CD8-positive, alpha-beta memory T cell (primary cell): ENCODE measurements around the gene SLC17A5. TPM values are rescaled to one million over a fixed set of nuclear protein-coding genes. Genes with fewer than 3 reads are reported as not detected.

Source experiments
- CTCF ChIA-PET: fragments of 350-600 bp; sonication (Branson Sonifier 250); formaldehyde crosslinking; loops from one replicate; lab custom pipeline; 2021; ENCODE audit warnings: antibody characterized with exemption; lab: Charles Lee
- POLR2A ChIA-PET: fragments of 350-600 bp; sonication (Branson Sonifier 250); formaldehyde crosslinking; loops from one replicate; lab custom pipeline; 2021; ENCODE audit warnings: antibody characterized with exemption; lab: Charles Lee
- DNase-seq, 5 donors: peaks; one replicate each; pipeline versions ENCODE4 v3.0.0 to v3.0.0-alpha.2; 2020 to 2022; ENCODE audit warnings: mixed read lengths in 1 of 5
- H3K27ac ChIP-seq: one replicate; pipeline ENCODE4 v1.7.0; 2013; ENCODE audit warnings: low read depth, mild to moderate bottlenecking, low read length, moderate library complexity
- H3K27me3 ChIP-seq: 2 replicates; pipeline ENCODE4 v1.7.0; 2013; ENCODE audit warnings: low read length, mild to moderate bottlenecking; ENCODE audit not compliant: insufficient read depth, poor library complexity, severe bottlenecking
- H3K36me3 ChIP-seq: 2 replicates; pipeline ENCODE4 v1.7.0; 2013; ENCODE audit warnings: mild to moderate bottlenecking, low read length, moderate library complexity; ENCODE audit not compliant: insufficient read depth
- H3K4me1 ChIP-seq: 2 replicates; pipeline ENCODE4 v1.7.0; 2013; ENCODE audit warnings: mild to moderate bottlenecking, low read length, moderate library complexity; ENCODE audit not compliant: insufficient read depth
- H3K4me3 ChIP-seq: 2 replicates; pipeline ENCODE4 v1.7.0; 2013; ENCODE audit warnings: mild to moderate bottlenecking, low read length
- H3K9me3 ChIP-seq: 2 replicates; pipeline ENCODE4 v1.7.0; 2013; ENCODE audit warnings: mild to moderate bottlenecking, low read length
- H3K27ac Mint-ChIP-seq, 8 donors: one replicate each; pipeline ENCODE4 v1.8.0; 2020 to 2021; ENCODE audit warnings: mixed read lengths in 8 of 8, mild to moderate bottlenecking in 6 of 8, inconsistent platforms in 3 of 8, moderate library complexity in 3 of 8
- H3K27me3 Mint-ChIP-seq, 2 donors: one replicate each; pipeline ENCODE4 v1.8.0; 2020 to 2021; ENCODE audit warnings: mixed read lengths in 2 of 2, mild to moderate bottlenecking in 1 of 2, moderate library complexity in 1 of 2
- H3K36me3 Mint-ChIP-seq, 3 donors: one replicate each; pipeline ENCODE4 v1.8.0; 2020 to 2021; ENCODE audit warnings: mixed read lengths in 3 of 3, inconsistent platforms in 1 of 3, mild to moderate bottlenecking in 1 of 3
- H3K4me1 Mint-ChIP-seq, 3 donors: one replicate each; pipeline ENCODE4 v1.8.0; 2020 to 2021; ENCODE audit warnings: mixed read lengths in 3 of 3, inconsistent platforms in 1 of 3, mild to moderate bottlenecking in 1 of 3
- H3K4me3 Mint-ChIP-seq, 7 donors: one replicate each; pipeline ENCODE4 v1.8.0; 2020 to 2021; ENCODE audit warnings: mixed read lengths in 7 of 7, mild to moderate bottlenecking in 6 of 7, moderate library complexity in 4 of 7, inconsistent platforms in 2 of 7
- H3K9me3 Mint-ChIP-seq, 5 donors: one replicate each; pipeline ENCODE4 v1.8.0; 2020 to 2022; ENCODE audit warnings: mixed read lengths in 5 of 5, mild to moderate bottlenecking in 3 of 5, moderate library complexity in 2 of 5, inconsistent platforms in 1 of 5
- polyA plus RNA-seq: library from polyadenylated mRNA; unstranded; fragments of 300-500 nt; fragmentation: Illumina TruSeq; gene quantifications from one replicate; pipeline ENCODE4 v1.2.3, GENCODE V29; 2021
- total RNA-seq, 2 experiments: library from RNA; stranded (reverse); gene quantifications; one replicate each; pipeline ENCODE4 v1.2.3, GENCODE V29; 2021

The SLC17A5 gene
- total and polyA plus RNA-seq, 3 experiments from 2014 or later, result 5.4 to 9.7 (median 5.6) TPM

- Mint-ChIP-seq H3K4me1 (peaks cover 0 to 2% (median 0%) of the 10 kb centered on the region in 3 donors), H3K4me3 (no peak overlapping the region), H3K36me3 (no peaks in the 10 kb centered on the region), H3K27me3 (peaks cover 15 to 28% of the 10 kb centered on the region in 2 donors), H3K27ac (no peak overlapping the region), H3K9me3 (no peaks in the 10 kb centered on the region)
- no peaks in the 10 kb centered on the region for H3K4me1 ChIP-seq
- H3K27me3 ChIP-seq, result no peaks in the 10 kb centered on the region
- no peaks in the 10 kb centered on the region for H3K9me3 ChIP-seq
- H3K4me3 ChIP-seq, result no peak overlapping the region
- CTCF ChIA-PET, result interaction anchor here (1.2 to 5.2 kb wide), 5 partner anchors 9 to 1534 kb away, joined by 3 to 24 read pairs (median 7); no protein-coding TSS in a partner anchor
- peak; percentile 34 to 71 (median 51) for DNase-seq
- no peaks in the 10 kb centered on the region for H3K36me3 ChIP-seq
- no peak overlapping the region for H3K27ac ChIP-seq
- POLR2A ChIA-PET, result interaction anchor here (0.7 kb wide), 1 partner anchor 1610 kb away, joined by 9 read pairs; no protein-coding TSS in a partner anchor
These were observed 21.8 kb upstream of the SLC17A5 start for GRCh38 chr6:73675466-73676098.

GRCh38 chr6:73671911-73672685 is 18.3 kb upstream of the SLC17A5 start:
- no peaks in the 10 kb centered on the region for H3K36me3 ChIP-seq
- ChIA-PET CTCF (interaction anchor here (0.9 to 5.2 kb wide), 2 partner anchors 11 to 1537 kb away, joined by 3 to 24 read pairs; no protein-coding TSS in a partner anchor), POLR2A (no interaction called here)
- H3K27ac ChIP-seq, result no peak overlapping the region
- DNase-seq, result no peak
- H3K4me3 ChIP-seq, result no peak overlapping the region
- no peaks in the 10 kb centered on the region for H3K9me3 ChIP-seq
- Mint-ChIP-seq H3K36me3 (no peaks in the 10 kb centered on the region), H3K4me1 (peaks cover 0 to 2% (median 0%) of the 10 kb centered on the region in 3 donors), H3K9me3 (no peaks in the 10 kb centered on the region), H3K4me3 (no peak overlapping the region), H3K27ac (no peak overlapping the region), H3K27me3 (peaks cover 14 to 44% of the 10 kb centered on the region in 2 donors)
- H3K27me3 ChIP-seq, result no peaks in the 10 kb centered on the region
- no peaks in the 10 kb centered on the region for H3K4me1 ChIP-seq

- H3K27me3 ChIP-seq, result no peaks in the 10 kb centered on the region
- no peak overlapping the region for H3K27ac Mint-ChIP-seq
- no peaks in the 10 kb centered on the region for H3K4me1 Mint-ChIP-seq
- DNase-seq, result no peak
- no peak overlapping the region for H3K27ac ChIP-seq
- H3K9me3 Mint-ChIP-seq, result no peaks in the 10 kb centered on the region
- H3K4me3 Mint-ChIP-seq, result no peak overlapping the region
- CTCF ChIA-PET, result no interaction called here
- peaks cover 14 to 56% of the 10 kb centered on the region in 2 donors for H3K27me3 Mint-ChIP-seq
- H3K36me3 Mint-ChIP-seq, result no peaks in the 10 kb centered on the region
- H3K4me1 ChIP-seq, result no peaks in the 10 kb centered on the region
- POLR2A ChIA-PET, result no interaction called here
- H3K4me3 ChIP-seq, result no peak overlapping the region
- H3K9me3 ChIP-seq, result no peaks in the 10 kb centered on the region
- no peaks in the 10 kb centered on the region for H3K36me3 ChIP-seq
These were observed 15.2 kb upstream of the SLC17A5 start for GRCh38 chr6:73669005-73669404.

GRCh38 chr6:73667798-73668197 is 14.0 kb upstream of the SLC17A5 start:
- Histone ChIP-seq H3K9me3 (no peaks in the 10 kb centered on the region), H3K27ac (no peak overlapping the region), H3K27me3 (no peaks in the 10 kb centered on the region), H3K4me1 (no peaks in the 10 kb centered on the region), H3K4me3 (no peak overlapping the region), H3K36me3 (no peaks in the 10 kb centered on the region)
- H3K36me3 Mint-ChIP-seq, result no peaks in the 10 kb centered on the region
- CTCF ChIA-PET, result interaction anchor here (0.9 to 1.8 kb wide), 2 partner anchors 8 to 15 kb away, joined by 3 to 5 read pairs; no protein-coding TSS in a partner anchor
- H3K4me3 Mint-ChIP-seq, result no peak overlapping the region
- POLR2A ChIA-PET, result no interaction called here
- H3K9me3 Mint-ChIP-seq, result no peaks in the 10 kb centered on the region
- no peaks in the 10 kb centered on the region for H3K4me1 Mint-ChIP-seq
- H3K27me3 Mint-ChIP-seq, result peaks cover 17 to 58% of the 10 kb centered on the region in 2 donors
- H3K27ac Mint-ChIP-seq, result no peak overlapping the region
- DNase-seq, result no peak

- Mint-ChIP-seq H3K27me3 (peaks cover 12 to 45% of the 10 kb centered on the region in 2 donors), H3K27ac (no peak overlapping the region), H3K9me3 (no peaks in the 10 kb centered on the region), H3K4me3 (no peak overlapping the region), H3K4me1 (no peaks in the 10 kb centered on the region), H3K36me3 (no peaks in the 10 kb centered on the region)
- Histone ChIP-seq H3K27ac (no peak overlapping the region), H3K27me3 (no peaks in the 10 kb centered on the region), H3K4me3 (no peak overlapping the region), H3K9me3 (no peaks in the 10 kb centered on the region), H3K4me1 (no peaks in the 10 kb centered on the region), H3K36me3 (no peaks in the 10 kb centered on the region)
- POLR2A ChIA-PET, result no interaction called here
- no peak for DNase-seq
- CTCF ChIA-PET, result interaction anchor here (1.8 kb wide), 1 partner anchor 10 kb away, joined by 5 read pairs; no protein-coding TSS in a partner anchor
These were observed 12.6 kb upstream of the SLC17A5 start for GRCh38 chr6:73666393-73666792.

- Mint-ChIP-seq H3K4me1 (no peaks in the 10 kb centered on the region), H3K27ac (no peak overlapping the region), H3K27me3 (peaks cover 10 to 42% of the 10 kb centered on the region in 2 donors), H3K4me3 (no peak overlapping the region), H3K9me3 (no peaks in the 10 kb centered on the region), H3K36me3 (no peaks in the 10 kb centered on the region)
- ChIA-PET POLR2A (no interaction called here), CTCF (interaction anchor here (1.0 to 1.8 kb wide), 2 partner anchors 10 to 35 kb away, joined by 3 to 5 read pairs; no protein-coding TSS in a partner anchor)
- Histone ChIP-seq H3K36me3 (no peaks in the 10 kb centered on the region), H3K4me3 (no peak overlapping the region), H3K27me3 (no peaks in the 10 kb centered on the region), H3K27ac (no peak overlapping the region), H3K9me3 (no peaks in the 10 kb centered on the region), H3K4me1 (no peaks in the 10 kb centered on the region)
- no peak for DNase-seq
These were observed 12.0 kb upstream of the SLC17A5 start for GRCh38 chr6:73665686-73666319.

GRCh38 chr6:73664701-73665100 is 10.9 kb upstream of the SLC17A5 start:
- ChIA-PET CTCF (no interaction called here), POLR2A (no interaction called here)
- Mint-ChIP-seq H3K4me1 (no peaks in the 10 kb centered on the region), H3K36me3 (no peaks in the 10 kb centered on the region), H3K27me3 (peaks cover 7 to 31% of the 10 kb centered on the region in 2 donors), H3K9me3 (no peaks in the 10 kb centered on the region), H3K27ac (no peak overlapping the region), H3K4me3 (no peak overlapping the region)
- Histone ChIP-seq H3K9me3 (no peaks in the 10 kb centered on the region), H3K36me3 (no peaks in the 10 kb centered on the region), H3K4me1 (no peaks in the 10 kb centered on the region), H3K27ac (no peak overlapping the region), H3K4me3 (no peak overlapping the region), H3K27me3 (no peaks in the 10 kb centered on the region)
- no peak for DNase-seq
